IMR-90 (cell line): ENCODE results near the gene ARFGAP2. TPM values are rescaled to one million over a fixed set of nuclear protein-coding genes. Genes with fewer than 3 reads are reported as not detected.

Experiments
- ATAC-seq: fragments of 200-7000 bp; cut with Tn5 transposase; 2 replicates; pipeline ENCODE4 v1.9.1; 2020; ENCODE audit warnings: low read depth, mild to moderate bottlenecking, moderate library complexity
- BruUV-seq: library from RNA; stranded (reverse); fragments of 400-500 nt; replicated peaks from 2 replicates; lab custom pipeline; 2021; lab: Mats Ljungman, UMichigan
- CTCF ChIA-PET: fragments of 300-600 bp; formaldehyde crosslinking; extraction: SDS; loops from one replicate; lab custom pipeline; 2021; ENCODE audit warnings: antibody characterized with exemption; lab: Yijun Ruan, JAX
- POLR2A ChIA-PET: fragments of 300-600 bp; sonication (Branson Sonifier 250); formaldehyde crosslinking; loops from one replicate; lab custom pipeline; 2022; ENCODE audit warnings: antibody characterized with exemption; ENCODE audit not compliant: unreplicated experiment; lab: Charles Lee
- DNase-seq: peaks from one replicate; pipeline ENCODE4 v3.0.0; 2013
- H2AFZ ChIP-seq: replicated peaks from 2 replicates; pipeline ENCODE3; 2013; ENCODE audit warnings: low read length, mild to moderate bottlenecking; ENCODE audit not compliant: poor library complexity
- H2AK5ac ChIP-seq: 2 replicates; pipeline ENCODE4 v1.6.1; 2013; ENCODE audit warnings: low read depth, low read length, inconsistent platforms
- H2AK9ac ChIP-seq: replicated peaks from 2 replicates; pipeline ENCODE3; 2013; ENCODE audit warnings: mild to moderate bottlenecking, low read depth, low read length, moderate library complexity; ENCODE audit not compliant: poor library complexity
- H2BK120ac ChIP-seq: 2 replicates; pipeline ENCODE4 v1.6.1; 2013; ENCODE audit warnings: low read depth, low read length, inconsistent platforms
- H2BK15ac ChIP-seq: 3 replicates; pipeline ENCODE4 v1.6.1; 2013; ENCODE audit warnings: low read depth, low read length, inconsistent platforms
- H2BK20ac ChIP-seq: 2 replicates; pipeline ENCODE4 v1.6.1; 2013; ENCODE audit warnings: low read depth, mild to moderate bottlenecking, inconsistent platforms, low read length, moderate library complexity
- H2BK5ac ChIP-seq: 2 replicates; pipeline ENCODE4 v1.6.1; 2013; ENCODE audit warnings: mild to moderate bottlenecking, low read depth, low read length, inconsistent platforms; ENCODE audit not compliant: poor library complexity, severe bottlenecking
- H3K14ac ChIP-seq: replicated peaks from 2 replicates; pipeline ENCODE4 v1.6.1; 2013; ENCODE audit warnings: low read depth, low read length, inconsistent platforms
- H3K18ac ChIP-seq: 2 replicates; pipeline ENCODE4 v1.6.1; 2013; ENCODE audit warnings: low read depth, low read length, control low read depth
- H3K23ac ChIP-seq: 2 replicates; pipeline ENCODE4 v1.6.1; 2013; ENCODE audit warnings: low read depth, low read length, inconsistent platforms
- H3K27ac ChIP-seq: 2 replicates; pipeline ENCODE4 v1.5.1; 2013; ENCODE audit warnings: mild to moderate bottlenecking, control low read depth, low read length; ENCODE audit not compliant: insufficient read depth
- H3K27me3 ChIP-seq: 2 replicates; pipeline ENCODE4 v1.6.1; 2013; ENCODE audit warnings: low read length; ENCODE audit not compliant: control insufficient read depth, insufficient read depth
- H3K36me3 ChIP-seq: 2 replicates; pipeline ENCODE4 v1.6.1; 2013; ENCODE audit warnings: low read length, mixed read lengths; ENCODE audit not compliant: control insufficient read depth, insufficient read depth
- H3K4ac ChIP-seq: 2 replicates; pipeline ENCODE4 v1.6.1; 2013; ENCODE audit warnings: low read depth, low read length, inconsistent platforms
- H3K4me1 ChIP-seq: 2 replicates; pipeline ENCODE4 v1.6.1; 2013; ENCODE audit warnings: low read length, mixed read lengths; ENCODE audit not compliant: control insufficient read depth, insufficient read depth
- H3K4me2 ChIP-seq: 2 replicates; pipeline ENCODE4 v1.6.1; 2013; ENCODE audit warnings: low read depth, mild to moderate bottlenecking, control low read depth, low read length, moderate library complexity
- H3K4me3 ChIP-seq: 2 replicates; pipeline ENCODE4 v1.5.1; 2013; ENCODE audit warnings: low read depth, mild to moderate bottlenecking, control low read depth, low read length, moderate library complexity; ENCODE audit not compliant: insufficient read depth
- H3K56ac ChIP-seq: 2 replicates; pipeline ENCODE4 v1.6.1; 2013; ENCODE audit warnings: low read length, inconsistent platforms; ENCODE audit not compliant: insufficient read depth; ENCODE audit errors: extremely low read depth
- H3K79me1 ChIP-seq, 2 experiments: 2 replicates each; pipeline ENCODE4 v1.6.1; 2013; ENCODE audit warnings: low read length in 2 of 2, inconsistent platforms in 1 of 2, low read depth in 1 of 2
- H3K9ac ChIP-seq: 2 replicates; pipeline ENCODE4 v1.6.1; 2013; ENCODE audit warnings: low read depth, low read length, control low read depth
- H3K9me1 ChIP-seq: 2 replicates; pipeline ENCODE4 v1.6.1; 2013; ENCODE audit warnings: low read length, inconsistent platforms; ENCODE audit not compliant: insufficient read depth
- H3K9me3 ChIP-seq: 2 replicates; pipeline ENCODE4 v1.6.1; 2013; ENCODE audit warnings: low read length; ENCODE audit not compliant: control insufficient read depth, insufficient read depth
- H4K20me1 ChIP-seq: 2 replicates; pipeline ENCODE4 v1.6.1; 2013; ENCODE audit warnings: low read length, inconsistent platforms; ENCODE audit not compliant: insufficient read depth
- H4K5ac ChIP-seq: 2 replicates; pipeline ENCODE4 v1.6.1; 2013; ENCODE audit warnings: mild to moderate bottlenecking, low read depth, low read length, control low read depth
- H4K8ac ChIP-seq, 2 experiments: 2 replicates each; pipeline ENCODE4 v1.6.1; 2013; ENCODE audit warnings: low read depth in 2 of 2, low read length in 2 of 2, control low read depth in 1 of 2, inconsistent platforms in 1 of 2
- H4K91ac ChIP-seq: 2 replicates; pipeline ENCODE4 v1.6.1; 2013; ENCODE audit warnings: low read depth, low read length, inconsistent platforms; ENCODE audit not compliant: insufficient read depth
- MAFK ChIP-seq: IDR thresholded peaks from 2 replicates; pipeline ENCODE4 v1.6.1; 2012; ENCODE audit warnings: low read depth, low read length, improper control_type of control experiment
- MXI1 ChIP-seq: IDR thresholded peaks from 2 replicates; pipeline ENCODE4 v1.6.1; 2012; ENCODE audit warnings: low read depth, mild to moderate bottlenecking, low read length, moderate library complexity, borderline replicate concordance
- SMC3 ChIP-seq: fragments of 150-350 bp; IDR thresholded peaks from 2 replicates; pipeline ENCODE4 v1.6.1; 2016; ENCODE audit warnings: low read depth, mild to moderate bottlenecking, antibody characterized with exemption, low read length, moderate library complexity
- WGBS, 2 experiments: methylation state at CpG; one replicate each; pipeline versions ENCODE4 v1.1.5 to v1.1.7; 2013; ENCODE audit warnings: missing lambda C conversion rate in 2 of 2; ENCODE audit not compliant: insufficient read length in 1 of 2; ENCODE audit errors: extremely low coverage in 2 of 2; 5-methylcytosine and 5-hydroxymethylcytosine counted together
- dilution Hi-C: fragments of 300-500 bp; cut with HindIII; formaldehyde crosslinking; loops from one replicate; pipeline ENCODE4 v1.14.3; 2018; ENCODE audit warnings: low sequenced_read_pairs; ENCODE audit not compliant: unreplicated experiment
- in situ Hi-C: fragments of 300-500 bp; cut with MboI; formaldehyde crosslinking; loops from 3 replicates; pipeline ENCODE4 v1.14.3; 2019; ENCODE audit warnings: low sequenced_read_pairs, inconsistent platforms, mixed read lengths
- intact Hi-C: fragments of 100-400 bp; cut with micrococcal nuclease; formaldehyde crosslinking; loops from 2 replicates; pipeline ENCODE4 v1.10.0; 2022
- polyA plus RNA-seq, 3 experiments: library from polyadenylated mRNA; depleted of rRNA; stranded (reverse); fragments of >200 nt; gene quantifications; 2 replicates each; pipeline ENCODE4 v1.2.3, GENCODE V29; 2012; ENCODE audit warnings: low replicate concordance in 1 of 3
- total RNA-seq: library from RNA; depleted of rRNA; stranded (reverse); fragments of >200 nt; gene quantifications from 2 replicates; pipeline ENCODE4 v1.2.3, GENCODE V29; 2012
- TF ChIP-seq, protein P1 (sequence below): conservative IDR thresholded peaks from 2 replicates; pipeline ENCODE4 v1.5.1; 2012; ENCODE audit warnings: mild to moderate bottlenecking, low read depth, low read length, improper control_type of control experiment

Gene ARFGAP2
- total and polyA plus RNA-seq, 2 of the 4 experiments (the other 2 are of a cell fraction): 54.7 to 87.8 TPM

DNA sequence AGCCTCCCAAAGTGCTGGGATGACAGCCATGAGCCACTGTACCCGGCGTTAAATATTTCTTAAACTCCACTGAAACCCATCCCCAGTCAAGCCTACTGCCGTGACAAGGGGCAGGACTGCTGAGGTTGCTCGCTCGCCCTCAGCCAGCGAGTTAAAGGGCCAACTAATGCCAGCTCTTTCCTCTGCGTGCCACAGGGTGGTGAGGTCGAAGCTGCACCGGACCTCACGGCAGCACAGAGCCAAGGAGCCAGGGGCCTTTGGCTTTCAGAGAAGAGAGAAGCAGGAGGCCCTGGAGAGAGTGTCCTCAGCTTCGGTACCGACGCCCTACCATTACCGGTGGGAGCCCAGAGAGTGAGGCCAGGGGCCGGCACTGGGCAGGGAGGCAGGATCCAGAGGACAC, 12.8 kb downstream of the ARFGAP2 start:
- Histone ChIP-seq H2BK5ac (no peak overlapping the region), H2BK120ac (no peak overlapping the region), H3K9me3 (no peaks in the 10 kb centered on the region), H3K18ac (no peak overlapping the region), H3K36me3 (peaks cover 46% of the 10 kb centered on the region), H3K56ac (no peak overlapping the region), H3K4me2 (no peak overlapping the region), H3K27me3 (no peaks in the 10 kb centered on the region), H3K23ac (no peak overlapping the region), H2BK20ac (no peak overlapping the region), H4K20me1 (peaks cover 41% of the 10 kb centered on the region), H4K8ac (no peak overlapping the region), H3K9ac (no peak overlapping the region), H2AFZ (no peak overlapping the region), H3K4me1 (no peaks in the 10 kb centered on the region), H3K4me3 (no peak overlapping the region), H3K79me1 (peaks cover 2 to 49% of the 10 kb centered on the region in 2 experiments; a peak in 3 of 4 replicates), H3K9me1 (no peaks in the 10 kb centered on the region), H2AK9ac (no peak overlapping the region), H2AK5ac (no peak overlapping the region), H3K4ac (no peak overlapping the region), H3K14ac (no peak overlapping the region), H2BK15ac (no peak overlapping the region), H4K91ac (no peak overlapping the region), H3K27ac (no peak overlapping the region), H4K5ac (no peak overlapping the region)
- in situ Hi-C loops: no loop called here
- dilution Hi-C loops: no loop called here
- TF ChIP-seq, protein P1, sequence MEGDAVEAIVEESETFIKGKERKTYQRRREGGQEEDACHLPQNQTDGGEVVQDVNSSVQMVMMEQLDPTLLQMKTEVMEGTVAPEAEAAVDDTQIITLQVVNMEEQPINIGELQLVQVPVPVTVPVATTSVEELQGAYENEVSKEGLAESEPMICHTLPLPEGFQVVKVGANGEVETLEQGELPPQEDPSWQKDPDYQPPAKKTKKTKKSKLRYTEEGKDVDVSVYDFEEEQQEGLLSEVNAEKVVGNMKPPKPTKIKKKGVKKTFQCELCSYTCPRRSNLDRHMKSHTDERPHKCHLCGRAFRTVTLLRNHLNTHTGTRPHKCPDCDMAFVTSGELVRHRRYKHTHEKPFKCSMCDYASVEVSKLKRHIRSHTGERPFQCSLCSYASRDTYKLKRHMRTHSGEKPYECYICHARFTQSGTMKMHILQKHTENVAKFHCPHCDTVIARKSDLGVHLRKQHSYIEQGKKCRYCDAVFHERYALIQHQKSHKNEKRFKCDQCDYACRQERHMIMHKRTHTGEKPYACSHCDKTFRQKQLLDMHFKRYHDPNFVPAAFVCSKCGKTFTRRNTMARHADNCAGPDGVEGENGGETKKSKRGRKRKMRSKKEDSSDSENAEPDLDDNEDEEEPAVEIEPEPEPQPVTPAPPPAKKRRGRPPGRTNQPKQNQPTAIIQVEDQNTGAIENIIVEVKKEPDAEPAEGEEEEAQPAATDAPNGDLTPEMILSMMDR: no peak
- TF ChIP-seq SMC3: no peak
- TF ChIP-seq MAFK: no peak
- TF ChIP-seq MXI1: no peak
- intact Hi-C loops: no loop called here
- no peak for DNase-seq
- ChIA-PET CTCF (no interaction called here), POLR2A (no interaction called here)
- BruUV-seq: no TSS peak
- 90% methylated on average over 8 of the region's 15 CpGs; no CpG with 5 or more reads in 1 of the 2 experiments for WGBS, 2 experiments
- ATAC-seq: no peak
